Neural progenitor cell (in vitro differentiated cells): ENCODE results near the gene RHOA. TPM values are rescaled to one million over a fixed set of nuclear protein-coding genes. Genes with fewer than 3 reads are reported as not detected.

Experiments
- DNase-seq: peaks from one replicate; pipeline ENCODE4 v3.0.0-alpha.2; 2016; ENCODE audit warnings: low spot score
- H2AFZ ChIP-seq: fragments of 200-600 bp; sonication (generic); replicated peaks from 2 replicates; pipeline ENCODE4 v1.6.1; 2016; ENCODE audit warnings: antibody characterized with exemption
- H3F3A ChIP-seq: fragments of 200-600 bp; sonication (generic); 2 replicates; pipeline ENCODE4 v1.6.1; 2016; ENCODE audit warnings: antibody characterized with exemption, low read depth
- H3K27ac ChIP-seq: fragments of 200-600 bp; sonication (generic); 2 replicates; pipeline ENCODE4 v1.5.1; 2016; ENCODE audit warnings: mild to moderate bottlenecking
- H3K27me3 ChIP-seq: fragments of 200-600 bp; sonication (generic); 2 replicates; pipeline ENCODE4 v1.6.1; 2016; ENCODE audit warnings: mild to moderate bottlenecking, moderate library complexity
- H3K36me3 ChIP-seq: fragments of 200-600 bp; sonication (generic); 2 replicates; pipeline ENCODE4 v1.5.1; 2016
- H3K4me1 ChIP-seq: fragments of 200-600 bp; sonication (generic); 2 replicates; pipeline ENCODE4 v1.6.1; 2016; ENCODE audit warnings: mixed run types
- H3K4me2 ChIP-seq: fragments of 200-600 bp; sonication (generic); 2 replicates; pipeline ENCODE4 v1.6.1; 2016
- H3K4me3 ChIP-seq: fragments of 200-600 bp; sonication (generic); 2 replicates; pipeline ENCODE4 v1.5.1; 2016
- H3K79me2 ChIP-seq: fragments of 200-600 bp; sonication (generic); 2 replicates; pipeline ENCODE4 v1.6.1; 2016; ENCODE audit warnings: low read depth
- H3K9ac ChIP-seq: fragments of 200-600 bp; sonication (generic); 2 replicates; pipeline ENCODE4 v1.6.1; 2016
- H3K9me3 ChIP-seq: fragments of 200-600 bp; sonication (generic); 2 replicates; pipeline ENCODE4 v1.5.1; 2016; ENCODE audit warnings: low read depth
- H4K20me1 ChIP-seq: fragments of 200-600 bp; sonication (generic); 2 replicates; pipeline ENCODE4 v1.6.1; 2016; ENCODE audit warnings: low read depth
- H3K27ac Mint-ChIP-seq: 3 replicates; pipeline ENCODE4 v1.8.0; 2021; ENCODE audit warnings: mixed read lengths
- H3K27me3 Mint-ChIP-seq: 2 replicates; pipeline ENCODE4 v1.8.0; 2022; ENCODE audit warnings: low read depth, mild to moderate bottlenecking, inconsistent platforms, moderate library complexity, mixed read lengths; ENCODE audit not compliant: insufficient read depth
- H3K36me3 Mint-ChIP-seq: 3 replicates; pipeline ENCODE4 v1.8.0; 2021; ENCODE audit warnings: mixed read lengths
- H3K4me1 Mint-ChIP-seq: 3 replicates; pipeline ENCODE4 v1.8.0; 2021; ENCODE audit warnings: mixed read lengths
- H3K4me3 Mint-ChIP-seq: 3 replicates; pipeline ENCODE4 v1.8.0; 2021; ENCODE audit warnings: mild to moderate bottlenecking, moderate library complexity, mixed read lengths
- H3K9me3 Mint-ChIP-seq: 3 replicates; pipeline ENCODE4 v1.8.0; 2020; ENCODE audit warnings: mixed read lengths
- CTCF ChIP-seq: fragments of 200-600 bp; sonication (generic); IDR thresholded peaks from 2 replicates; pipeline ENCODE4 v1.5.1; 2017; ENCODE audit warnings: antibody characterized with exemption, mild to moderate bottlenecking
- EZH2 ChIP-seq: fragments of 200-600 bp; sonication (generic); IDR thresholded peaks from 2 replicates; pipeline ENCODE4 v1.6.1; 2017; ENCODE audit warnings: antibody characterized with exemption, mild to moderate bottlenecking, moderate library complexity
- EZH2phosphoT487 ChIP-seq: fragments of 200-600 bp; sonication (generic); IDR thresholded peaks from 2 replicates; pipeline ENCODE4 v1.6.1; 2017; ENCODE audit warnings: antibody characterized with exemption
- total RNA-seq: library from RNA; depleted of rRNA; stranded (reverse); fragments of >200 nt; gene quantifications from 2 replicates; pipeline ENCODE4 v1.2.3, GENCODE V29; 2015; ENCODE audit warnings: low replicate concordance

The RHOA gene
- total RNA-seq, 1 donor from 2014 or later: 460 TPM

DNA sequence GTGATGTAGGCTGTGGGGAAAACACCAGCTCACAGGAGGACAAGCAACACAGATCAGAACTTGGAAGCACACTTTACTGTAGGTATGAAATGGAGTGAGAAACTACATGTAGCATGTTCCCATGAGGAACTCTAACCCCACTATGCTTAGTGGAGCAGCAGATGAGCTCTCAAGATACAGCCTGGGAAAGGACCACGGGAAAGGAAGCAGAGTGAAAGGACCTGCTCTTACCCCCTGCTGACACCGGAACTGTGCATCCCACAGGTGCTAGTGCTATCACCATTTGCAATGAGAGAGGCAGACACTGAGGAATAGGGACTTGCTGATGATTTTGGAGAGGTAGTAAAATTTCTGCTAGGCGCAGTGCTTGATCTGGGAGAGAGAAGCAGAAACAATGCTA lies 100.5 kb downstream of the RHOA start:
- Histone ChIP-seq H3F3A (no peaks in the 10 kb centered on the region), H3K4me3 (no peak overlapping the region), H3K4me2 (no peak overlapping the region), H3K79me2 (no peaks in the 10 kb centered on the region), H3K36me3 (no peaks in the 10 kb centered on the region), H3K27ac (no peak overlapping the region), H3K9ac (no peak overlapping the region), H2AFZ (no peak overlapping the region), H3K4me1 (no peaks in the 10 kb centered on the region), H3K9me3 (no peaks in the 10 kb centered on the region), H4K20me1 (no peaks in the 10 kb centered on the region), H3K27me3 (no peaks in the 10 kb centered on the region)
- Mint-ChIP-seq H3K4me1 (no peaks in the 10 kb centered on the region), H3K27ac (no peak overlapping the region), H3K36me3 (peaks cover 22% of the 10 kb centered on the region), H3K27me3 (no peaks in the 10 kb centered on the region), H3K9me3 (no peaks in the 10 kb centered on the region), H3K4me3 (no peak overlapping the region)
- DNase-seq: no peak
- TF ChIP-seq EZH2phosphoT487 (no peak), EZH2 (no peak), CTCF (no peak)

GRCh38 chr3:49310677-49311076 lies 101.1 kb downstream of the RHOA start:
- Histone ChIP-seq H4K20me1 (no peaks in the 10 kb centered on the region), H3F3A (no peaks in the 10 kb centered on the region), H3K9me3 (no peaks in the 10 kb centered on the region), H3K79me2 (no peaks in the 10 kb centered on the region), H3K4me1 (no peaks in the 10 kb centered on the region), H3K27ac (no peak overlapping the region), H3K27me3 (no peaks in the 10 kb centered on the region), H2AFZ (no peak overlapping the region), H3K9ac (no peak overlapping the region), H3K4me2 (no peak overlapping the region), H3K4me3 (no peak overlapping the region), H3K36me3 (no peaks in the 10 kb centered on the region)
- no peak for DNase-seq
- Mint-ChIP-seq H3K36me3 (peaks cover 23% of the 10 kb centered on the region), H3K27me3 (no peaks in the 10 kb centered on the region), H3K9me3 (no peaks in the 10 kb centered on the region), H3K27ac (no peak overlapping the region), H3K4me3 (no peak overlapping the region), H3K4me1 (no peaks in the 10 kb centered on the region)
- TF ChIP-seq EZH2: no peak

Other genes starting within 250 kb of the RHOA start
- 18.8 and 41.9 TPM in 2 replicates for gene CCDC71, start 245.6 kb downstream of the RHOA start, total RNA-seq
- 14.8 and 45.1 TPM in 2 replicates for gene KLHDC8B, start 240.4 kb downstream of the RHOA start, total RNA-seq
- 3.0 and 3.4 TPM in 2 replicates for gene C3orf62, start 134.7 kb downstream of the RHOA start, total RNA-seq
- 17.7 and 21.0 TPM in 2 replicates for gene USP4, start 71.9 kb downstream of the RHOA start, total RNA-seq
- gene GPX1, start 53.6 kb downstream of the RHOA start, total RNA-seq: 70.8 and 165 TPM in 2 replicates
- gene TCTA, start 447 bp upstream of the RHOA start, total RNA-seq: 1.4 and 5.2 TPM in 2 replicates
- gene AMT, start 10.5 kb upstream of the RHOA start, total RNA-seq: 35.4 and 46.0 TPM in 2 replicates
- 6.6 and 12.4 TPM in 2 replicates for gene NICN1, start 17.3 kb upstream of the RHOA start, total RNA-seq
- gene DAG1, start 58.3 kb upstream of the RHOA start, total RNA-seq: 67.5 and 94.5 TPM in 2 replicates
- 0.17 and 0.53 TPM in 2 replicates for gene BSN, start 142.5 kb upstream of the RHOA start, total RNA-seq